KOPT-K1 (cell line): ENCODE data around the gene NUP107.
"Not testable (repeated sequence)": the region's sequence is repeated elsewhere in the genome, so short reads cannot be mapped to it uniquely, and the experiment has no call there.

Source experiments
- H3K27ac ChIP-seq: fragments of 200-600 bp; sonication (generic); 2 replicates; pipeline ENCODE4 v1.5.1; 2016; ENCODE audit warnings: antibody characterized with exemption, mild to moderate bottlenecking, low read depth, low read length; ENCODE audit not compliant: poor library complexity, severe bottlenecking
- H3K36me3 ChIP-seq: fragments of 200-600 bp; sonication (generic); 2 replicates; pipeline ENCODE4 v1.5.1; 2017; ENCODE audit warnings: antibody characterized with exemption, mild to moderate bottlenecking, low read length, moderate library complexity; ENCODE audit not compliant: insufficient read depth
- H3K9me3 ChIP-seq: fragments of 200-600 bp; sonication (generic); 2 replicates; pipeline ENCODE4 v1.5.1; 2017; ENCODE audit warnings: antibody characterized with exemption, low read length, mild to moderate bottlenecking; ENCODE audit not compliant: insufficient read depth, poor library complexity, severe bottlenecking

NUP107 gene

GRCh38 chr12:68686595-68687521 lies at the start of gene NUP107:
Gene NUP107, plus strand, starts transcription at chr12:68686978. Its CDS starts 88 bp downstream, at chr12:68687066.
- no peaks in the 10 kb centered on the region for H3K9me3 ChIP-seq
- peak within 1 kb of the TSS; percentile 80 for H3K27ac ChIP-seq
- peaks cover 34% of the 10 kb centered on the region for H3K36me3 ChIP-seq

- H3K27ac ChIP-seq, H3K9me3 ChIP-seq: not testable (repeated sequence)
- peaks cover 36% of the 10 kb centered on the region for H3K36me3 ChIP-seq
These were observed 49.3 kb upstream of the NUP107 start for GRCh38 chr12:68637439-68637838.

GRCh38 chr12:68638171-68638570 lies 48.6 kb upstream of the NUP107 start:
- H3K36me3 ChIP-seq, result peaks cover 38% of the 10 kb centered on the region
- H3K27ac ChIP-seq, result no peak overlapping the region
- H3K9me3 ChIP-seq, result no peaks in the 10 kb centered on the region

- peaks cover 42% of the 10 kb centered on the region for H3K36me3 ChIP-seq
- no peak overlapping the region for H3K27ac ChIP-seq
- no peaks in the 10 kb centered on the region for H3K9me3 ChIP-seq
These were observed 47.9 kb upstream of the NUP107 start for GRCh38 chr12:68638721-68639395.

GRCh38 chr12:68639396-68639767 lies 47.4 kb upstream of the NUP107 start:
- H3K27ac ChIP-seq, result no peak overlapping the region
- H3K9me3 ChIP-seq, result no peaks in the 10 kb centered on the region
- H3K36me3 ChIP-seq, result peaks cover 42% of the 10 kb centered on the region

- Histone ChIP-seq H3K36me3 (peaks cover 53% of the 10 kb centered on the region), H3K27ac (no peak overlapping the region), H3K9me3 (no peaks in the 10 kb centered on the region)
These were observed 45.6 kb upstream of the NUP107 start for GRCh38 chr12:68641138-68641537.

- H3K36me3 ChIP-seq, result peaks cover 74% of the 10 kb centered on the region
- no peak overlapping the region for H3K27ac ChIP-seq
- H3K9me3 ChIP-seq, result no peaks in the 10 kb centered on the region
These were observed 40.3 kb upstream of the NUP107 start for GRCh38 chr12:68646484-68646883.

GRCh38 chr12:68647507-68647906 lies 39.3 kb upstream of the NUP107 start:
- peaks cover 76% of the 10 kb centered on the region for H3K36me3 ChIP-seq
- H3K27ac ChIP-seq, result no peak overlapping the region
- H3K9me3 ChIP-seq, result no peaks in the 10 kb centered on the region

GRCh38 chr12:68648179-68648578 lies 38.6 kb upstream of the NUP107 start:
- peaks cover 76% of the 10 kb centered on the region for H3K36me3 ChIP-seq
- H3K27ac ChIP-seq, result no peak overlapping the region

GRCh38 chr12:68665016-68665569 lies 21.7 kb upstream of the NUP107 start:
- Histone ChIP-seq H3K27ac (no peak overlapping the region), H3K36me3 (peaks cover 48% of the 10 kb centered on the region), H3K9me3 (no peaks in the 10 kb centered on the region)

More at GRCh38 chr12:68648179-68648578, 38.6 kb upstream of the NUP107 start:
- H3K9me3 ChIP-seq, result no peaks in the 10 kb centered on the region

- Histone ChIP-seq H3K9me3 (no peaks in the 10 kb centered on the region), H3K27ac (no peak overlapping the region), H3K36me3 (peaks cover 26% of the 10 kb centered on the region)
These were observed 19.5 kb upstream of the NUP107 start for GRCh38 chr12:68667291-68667690.

GRCh38 chr12:68667896-68668295 lies 18.9 kb upstream of the NUP107 start:
- Histone ChIP-seq H3K9me3 (no peaks in the 10 kb centered on the region), H3K36me3 (peaks cover 20% of the 10 kb centered on the region)

GRCh38 chr12:68671179-68671578 lies 15.6 kb upstream of the NUP107 start:
- Histone ChIP-seq H3K9me3 (no peaks in the 10 kb centered on the region), H3K27ac (no peak overlapping the region), H3K36me3 (no peaks in the 10 kb centered on the region)

More at GRCh38 chr12:68667896-68668295, 18.9 kb upstream of the NUP107 start:
- H3K27ac ChIP-seq, result no peak overlapping the region

GRCh38 chr12:68673788-68674187 lies 13.0 kb upstream of the NUP107 start:
- no peaks in the 10 kb centered on the region for H3K9me3 ChIP-seq
- no peaks in the 10 kb centered on the region for H3K36me3 ChIP-seq
- peak overlapping the region; percentile 52 for H3K27ac ChIP-seq

- H3K9me3 ChIP-seq, result no peaks in the 10 kb centered on the region
- H3K36me3 ChIP-seq, result no peaks in the 10 kb centered on the region
These were observed 12.4 kb upstream of the NUP107 start for GRCh38 chr12:68674376-68674775.

More at GRCh38 chr12:68674376-68674775, 12.4 kb upstream of the NUP107 start:
- peak overlapping the region; percentile 52 for H3K27ac ChIP-seq
